Endometrium (tissue), 2 donors: ENCODE measurements around the gene PRR35.

Experiments
- FAIRE-seq: peaks from 2 replicates; lab custom pipeline; 2012; peaks lifted over from hg19 to GRCh38; lab: Jason Lieb, UNC
- donor health status: control.
- donor health status: control.

The PRR35 gene

DNA sequence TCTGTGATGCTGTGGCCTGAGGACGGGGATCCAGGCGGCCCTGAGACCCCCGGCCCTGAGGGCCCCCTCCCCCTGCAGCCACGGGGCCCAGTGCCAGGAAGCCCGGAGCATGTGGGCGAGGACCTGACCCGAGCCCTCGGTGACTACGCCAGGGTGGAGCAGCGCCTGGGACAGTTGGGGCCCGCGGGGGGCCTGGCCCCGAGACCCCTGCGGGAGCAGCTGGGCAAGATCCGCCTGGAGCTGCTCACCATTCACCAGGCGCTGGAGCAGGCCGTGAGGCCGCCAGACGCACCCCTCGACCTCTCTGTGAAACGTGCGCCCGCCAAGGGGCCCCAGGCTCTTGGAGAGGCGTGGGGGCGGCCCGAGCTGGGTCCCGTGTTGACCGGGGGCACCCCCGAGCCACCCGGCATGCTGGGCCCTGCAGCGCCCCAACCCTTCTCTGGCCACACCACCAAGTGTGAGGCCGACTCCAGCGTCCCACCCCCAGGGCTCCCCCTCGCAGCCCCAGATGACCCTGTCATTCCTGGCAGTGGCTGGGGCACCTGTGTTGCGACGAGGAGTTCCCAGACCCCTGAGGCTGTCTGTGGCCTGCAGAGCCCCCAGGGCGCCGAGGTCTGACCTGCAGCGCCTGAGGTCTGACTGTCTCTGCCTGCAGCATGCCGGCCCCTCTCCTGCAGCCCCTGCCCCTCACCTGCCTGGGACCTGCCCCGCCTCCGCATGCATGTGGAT lies 4.7 kb downstream of the PRR35 start:
- no peak for FAIRE-seq

DNA sequence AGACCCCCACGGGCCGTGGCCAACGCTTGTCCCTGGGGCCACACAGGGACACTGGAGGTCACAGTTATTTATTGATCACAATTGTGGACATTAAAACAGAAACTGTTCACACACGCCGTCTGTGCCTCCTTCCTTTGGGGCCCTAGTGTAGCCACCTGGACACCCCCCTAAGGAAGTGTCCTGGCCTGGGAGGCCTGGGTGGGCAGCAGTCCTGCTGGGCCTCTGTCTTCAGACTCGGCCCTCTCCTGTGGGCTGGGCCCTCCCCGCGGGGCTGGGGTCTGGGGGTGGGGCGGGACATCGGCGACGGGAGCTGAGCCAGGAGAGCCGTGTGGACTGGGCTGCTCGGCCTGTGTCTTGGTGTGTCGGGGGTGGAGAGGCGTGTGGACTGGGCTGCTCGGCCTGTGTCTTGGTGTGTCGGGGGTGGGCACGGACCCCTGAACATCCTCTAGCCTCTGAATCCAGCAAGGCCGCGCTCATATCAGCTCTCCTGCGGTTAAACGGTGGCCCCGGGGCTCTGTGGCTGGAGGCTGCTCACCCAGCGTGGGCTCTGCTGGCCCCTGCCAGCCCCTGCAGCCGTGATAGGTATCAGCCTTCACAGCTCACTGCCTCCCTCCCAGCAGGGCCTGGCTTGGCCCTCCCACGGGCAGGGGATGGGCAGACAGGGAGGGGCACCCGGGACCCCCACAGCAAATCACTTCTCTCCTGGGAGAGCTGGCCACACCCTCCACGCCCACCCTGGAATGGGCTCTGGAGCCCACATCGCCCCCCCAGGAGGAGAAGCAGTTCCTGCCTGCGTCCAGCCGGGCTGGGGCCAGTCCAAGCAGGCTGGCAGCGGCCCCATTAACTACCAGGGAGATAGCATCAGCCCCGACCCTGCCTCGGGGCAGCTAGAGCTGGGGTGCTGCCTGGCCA lies 5.5 kb downstream of the PRR35 start:
- no peak for FAIRE-seq

- no peak for FAIRE-seq
Observed at GRCh38 chr16:566475-567372, 6.5 kb downstream of the PRR35 start, which contains the start of gene NHLRC4. Gene NHLRC4, plus strand, starts transcription at chr16:567005. Its CDS starts 1,043 bp downstream, at chr16:568048.

GRCh38 chr16:567373-568256 lies 7.4 kb downstream of the PRR35 start:
- FAIRE-seq, result no peak

DNA sequence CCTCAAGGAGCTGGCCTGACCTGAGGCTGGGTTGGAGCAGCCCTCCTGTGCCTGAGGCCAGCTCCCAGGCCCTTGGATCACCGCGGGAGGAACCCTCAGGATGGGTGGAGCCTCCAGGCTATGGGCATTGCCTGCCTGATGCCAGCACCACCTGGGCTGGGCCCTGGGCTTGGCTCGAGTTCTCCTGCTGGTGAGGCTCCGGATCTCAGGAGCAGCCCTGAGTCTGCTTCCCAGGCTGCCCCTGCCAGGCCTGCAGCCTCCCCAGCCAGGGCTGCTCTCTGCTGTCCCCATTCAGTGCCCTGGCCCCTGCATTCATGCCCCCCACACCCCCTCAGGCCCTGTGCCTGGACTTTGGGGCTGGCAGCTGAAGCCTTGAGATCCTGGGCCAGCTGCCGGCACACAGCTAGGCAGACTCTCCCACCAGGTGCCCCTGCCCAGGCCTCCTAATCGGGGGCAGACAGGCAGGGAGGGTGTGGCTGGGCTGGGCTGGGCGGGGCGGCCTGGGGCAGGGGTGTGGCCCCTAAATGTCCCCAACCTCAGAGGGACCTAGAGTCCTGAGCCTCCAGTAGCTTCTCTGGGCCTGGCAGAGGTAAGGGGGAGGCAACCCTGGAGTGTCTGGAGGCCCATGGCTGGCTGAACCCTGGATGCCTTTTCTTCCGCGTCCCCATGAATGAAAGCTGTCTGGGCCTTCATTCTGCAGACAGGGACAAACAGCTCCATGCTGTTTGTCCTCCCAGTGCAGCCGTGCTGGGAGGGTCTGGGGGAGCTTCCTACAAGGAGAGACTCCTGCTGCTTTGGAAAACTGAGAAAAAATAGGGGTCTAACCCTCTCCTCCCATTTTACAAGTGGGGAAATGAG lies 8.4 kb downstream of the PRR35 start:
- no peak for FAIRE-seq

DNA sequence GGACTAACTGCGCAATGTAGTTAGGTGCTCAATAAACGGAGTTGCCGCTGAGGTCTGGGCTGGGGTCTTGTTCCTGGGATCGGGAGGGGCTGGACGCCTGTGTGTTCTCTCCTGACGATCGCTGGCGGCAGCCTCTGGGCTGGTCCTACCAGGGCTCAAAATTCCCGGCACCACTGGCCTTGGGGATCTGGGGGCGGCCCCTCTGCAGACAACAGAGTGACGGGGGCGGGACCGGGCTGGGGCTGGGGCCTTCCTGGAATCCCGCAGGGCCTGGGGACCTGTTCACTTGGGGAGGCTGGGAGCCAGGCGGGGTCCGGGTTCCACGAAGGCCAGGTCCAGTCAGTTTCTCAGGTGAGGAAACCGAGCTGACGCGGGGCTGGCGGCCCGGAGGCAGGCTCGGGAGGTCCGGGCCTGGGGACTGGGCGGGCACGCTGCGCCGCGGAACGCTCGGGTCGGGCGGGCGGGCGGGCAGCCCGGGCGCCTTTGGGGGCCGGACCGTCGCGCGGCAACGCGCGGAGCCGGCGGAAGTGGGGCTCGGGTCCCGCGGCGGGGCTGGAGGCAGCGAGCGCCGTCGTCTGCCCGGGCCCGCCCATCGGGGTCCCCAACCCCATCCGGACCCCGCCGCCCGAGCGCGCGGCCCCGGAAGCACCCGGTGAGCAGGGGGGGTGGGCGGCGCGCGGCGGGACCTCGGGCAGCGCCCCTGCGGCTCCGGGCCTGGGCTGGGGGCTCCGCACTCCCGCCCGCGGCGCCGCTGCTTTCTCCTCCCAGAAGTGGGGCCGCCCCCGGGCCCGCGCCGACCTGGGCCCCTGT lies 9.5 kb downstream of the PRR35 start, which contains the start of gene PIGQ:
TSS of gene PIGQ (plus strand) at position 524 of the 810 bp plus-strand sequence. CDS start 4,107 bp downstream, outside the sequence.
- FAIRE-seq, result no peak

GRCh38 chr16:572865-573650 lies 12.9 kb downstream of the PRR35 start:
- FAIRE-seq, result no peak

DNA sequence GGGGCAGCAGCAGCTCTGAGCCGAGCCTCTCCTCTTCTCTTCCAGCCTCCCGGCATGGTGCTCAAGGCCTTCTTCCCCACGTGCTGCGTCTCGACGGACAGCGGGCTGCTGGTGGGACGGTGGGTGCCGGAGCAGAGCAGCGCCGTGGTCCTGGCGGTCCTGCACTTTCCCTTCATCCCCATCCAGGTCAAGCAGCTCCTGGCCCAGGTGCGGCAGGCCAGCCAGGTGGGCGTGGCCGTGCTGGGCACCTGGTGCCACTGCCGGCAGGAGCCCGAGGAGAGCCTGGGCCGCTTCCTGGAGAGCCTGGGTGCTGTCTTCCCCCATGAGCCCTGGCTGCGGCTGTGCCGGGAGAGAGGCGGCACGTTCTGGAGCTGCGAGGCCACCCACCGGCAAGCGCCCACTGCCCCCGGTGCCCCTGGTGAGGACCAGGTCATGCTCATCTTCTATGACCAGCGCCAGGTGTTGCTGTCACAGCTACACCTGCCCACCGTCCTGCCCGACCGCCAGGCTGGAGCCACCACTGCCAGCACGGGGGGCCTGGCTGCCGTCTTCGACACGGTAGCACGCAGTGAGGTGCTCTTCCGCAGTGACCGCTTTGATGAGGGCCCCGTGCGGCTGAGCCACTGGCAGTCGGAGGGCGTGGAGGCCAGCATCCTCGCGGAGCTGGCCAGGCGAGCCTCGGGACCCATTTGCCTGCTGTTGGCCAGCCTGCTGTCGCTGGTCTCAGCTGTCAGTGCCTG lies 14.0 kb downstream of the PRR35 start:
- FAIRE-seq, result no peak

DNA sequence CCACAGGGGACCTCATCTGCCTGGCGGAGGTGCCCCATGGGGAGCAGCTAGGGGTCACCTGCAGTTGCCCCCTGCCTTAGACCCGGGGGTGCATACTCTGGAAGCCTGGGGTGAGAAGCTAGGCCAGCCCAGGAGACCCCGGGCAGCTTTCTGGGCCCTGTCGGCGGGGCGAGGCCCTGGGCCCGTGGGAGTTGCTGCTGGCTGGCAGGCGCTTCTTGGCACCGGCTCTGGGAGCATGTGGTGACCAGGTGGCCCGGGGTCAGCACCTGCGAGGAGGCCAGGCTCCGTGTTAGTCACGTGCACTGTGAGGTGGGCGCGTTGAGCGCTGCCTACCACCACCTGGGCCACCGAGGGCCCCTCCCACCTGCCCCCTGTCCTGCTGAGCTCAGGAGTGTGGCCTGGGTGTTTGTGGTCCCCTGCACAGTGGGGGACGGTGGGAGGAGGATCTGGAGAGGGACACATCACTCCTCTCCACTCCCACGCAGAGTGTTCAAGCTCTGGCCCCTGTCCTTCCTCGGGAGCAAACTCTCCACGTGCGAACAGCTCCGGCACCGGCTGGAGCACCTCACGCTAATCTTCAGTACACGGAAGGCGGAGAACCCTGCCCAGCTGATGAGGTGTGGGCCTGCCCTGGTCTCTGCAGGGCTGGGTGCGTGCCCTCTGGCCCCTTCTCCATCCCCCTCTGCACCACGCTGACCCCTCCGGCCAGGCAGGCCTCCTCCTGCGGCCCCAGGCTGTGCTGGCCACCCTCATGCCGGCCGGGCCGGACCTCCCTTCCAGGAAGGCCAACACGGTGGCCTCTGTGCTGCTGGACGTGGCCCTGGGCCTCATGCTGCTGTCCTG lies 15.4 kb downstream of the PRR35 start:
- FAIRE-seq, result no peak

- FAIRE-seq, result no peak
Observed at GRCh38 chr16:576197-576822, 16.1 kb downstream of the PRR35 start.

DNA sequence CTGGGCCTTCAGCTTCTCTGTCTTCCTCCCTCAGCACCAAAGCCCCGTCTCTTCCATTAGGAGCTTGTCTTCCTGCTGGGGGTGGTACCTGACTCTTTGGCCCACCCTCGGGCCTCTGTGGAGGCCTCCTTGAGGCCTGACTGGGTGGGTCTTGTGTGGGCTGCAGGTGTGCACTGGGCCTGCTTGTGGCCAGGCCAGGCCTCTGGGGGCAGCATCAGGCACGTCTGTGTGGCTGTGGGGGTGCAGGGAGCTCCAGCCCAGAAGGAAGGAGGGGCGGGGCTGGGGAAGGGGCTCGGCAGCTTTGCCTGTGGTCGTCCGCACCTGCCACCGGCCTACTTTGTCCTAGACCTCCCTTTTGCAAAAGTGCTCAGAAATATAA lies 16.6 kb downstream of the PRR35 start:
- no peak for FAIRE-seq

DNA sequence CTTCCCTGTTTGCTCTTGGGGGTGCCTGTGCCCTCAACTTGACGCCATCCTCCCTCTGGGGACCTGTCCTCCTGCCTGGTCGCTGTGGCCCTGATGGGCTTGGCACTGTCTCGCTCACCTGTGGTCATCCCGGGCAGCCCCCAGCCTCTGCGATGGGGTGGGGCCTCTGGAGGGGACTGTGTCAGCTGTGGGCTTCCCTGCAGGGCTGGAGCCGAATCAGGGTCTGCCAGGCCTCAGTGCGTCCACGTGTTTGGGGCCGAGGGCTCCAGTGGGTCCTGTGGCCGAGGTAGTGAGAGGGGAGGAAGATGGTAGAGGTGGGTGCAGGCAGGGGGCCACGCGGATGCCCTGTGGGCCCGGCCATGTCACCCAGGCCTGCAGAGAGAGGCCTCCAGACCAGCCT lies 17.6 kb downstream of the PRR35 start:
- no peak for FAIRE-seq

GRCh38 chr16:578232-578869 lies 18.2 kb downstream of the PRR35 start:
- FAIRE-seq, result no peak

DNA sequence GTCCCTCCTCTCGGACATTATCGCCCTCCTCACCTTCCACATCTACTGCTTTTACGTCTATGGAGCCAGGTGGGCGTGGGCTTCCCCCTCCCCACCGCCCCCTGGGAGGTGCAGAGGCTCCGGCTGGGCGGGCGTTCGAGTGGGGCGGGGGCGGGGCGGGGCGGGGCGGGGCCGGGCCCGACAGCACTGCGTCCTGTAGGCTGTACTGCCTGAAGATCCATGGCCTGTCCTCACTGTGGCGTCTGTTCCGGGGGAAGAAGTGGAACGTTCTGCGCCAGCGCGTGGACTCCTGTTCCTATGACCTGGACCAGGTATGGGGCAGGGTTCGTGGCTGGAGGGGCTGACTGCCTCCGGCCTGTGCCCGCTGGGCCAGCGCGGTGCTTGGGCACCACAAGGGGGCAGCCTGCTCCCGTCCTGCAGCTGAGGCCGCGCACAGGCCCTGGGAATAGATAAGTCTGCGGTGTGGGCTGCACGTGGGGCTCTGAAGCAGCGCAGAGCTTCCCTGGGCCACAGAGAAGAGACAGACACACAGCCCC lies 18.7 kb downstream of the PRR35 start:
- no peak for FAIRE-seq

DNA sequence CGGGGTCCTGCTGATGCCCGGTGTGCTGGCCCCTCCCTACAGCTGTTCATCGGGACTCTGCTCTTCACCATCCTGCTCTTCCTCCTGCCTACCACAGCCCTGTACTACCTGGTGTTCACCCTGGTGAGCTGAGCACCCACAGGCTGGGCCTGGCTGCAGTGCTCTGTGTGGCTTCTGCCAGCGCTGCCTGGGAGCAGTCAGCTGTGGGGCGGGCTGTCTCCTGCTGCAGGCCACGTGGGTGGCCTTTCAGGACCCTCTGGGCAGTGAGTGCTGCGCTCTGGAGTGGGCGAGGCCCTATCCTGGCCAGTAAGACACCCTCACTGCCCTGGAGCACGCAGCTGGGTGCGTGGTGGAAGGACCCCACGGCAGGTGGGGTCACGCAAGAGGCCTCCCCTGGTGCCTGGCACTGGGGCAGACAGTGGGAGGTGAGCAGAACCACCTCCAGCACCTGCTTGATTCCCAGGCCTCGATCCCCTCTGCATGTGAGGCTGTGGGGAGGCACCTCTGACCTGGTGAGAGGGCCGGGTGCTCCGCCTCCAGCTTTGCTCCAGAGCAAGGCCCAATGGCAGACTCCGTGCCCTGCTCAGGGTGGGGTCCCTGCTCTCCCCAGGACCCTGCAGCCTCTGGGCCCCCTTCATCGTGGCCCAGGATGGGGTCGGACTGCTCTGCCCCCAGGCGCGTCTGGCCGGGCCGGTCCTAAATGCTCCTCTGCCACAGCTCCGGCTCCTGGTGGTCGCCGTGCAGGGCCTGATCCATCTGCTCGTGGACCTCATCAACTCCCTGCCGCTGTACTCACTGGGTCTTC lies 20.1 kb downstream of the PRR35 start:
- FAIRE-seq, result no peak
